IPS-20b (cell line): ENCODE results near the gene PSORS1C1.
"Not testable (repeated sequence)": the region's sequence is repeated elsewhere in the genome, so short reads cannot be mapped to it uniquely, and the experiment has no call there.

Experiments
- H3K27ac ChIP-seq: one replicate; pipeline ENCODE4 v1.5.1; 2013; ENCODE audit warnings: low read length
- H3K27me3 ChIP-seq: 2 replicates; pipeline ENCODE4 v1.6.1; 2013; ENCODE audit warnings: mild to moderate bottlenecking, low read length, inconsistent platforms; ENCODE audit not compliant: insufficient read depth
- H3K36me3 ChIP-seq: 2 replicates; pipeline ENCODE4 v1.6.1; 2013; ENCODE audit warnings: low read depth, mild to moderate bottlenecking, inconsistent platforms, low read length, moderate library complexity; ENCODE audit not compliant: insufficient read depth
- H3K4me1 ChIP-seq: 2 replicates; pipeline ENCODE4 v1.6.1; 2013; ENCODE audit warnings: mild to moderate bottlenecking, control low read depth, inconsistent platforms, low read length, moderate library complexity; ENCODE audit not compliant: insufficient read depth
- H3K4me3 ChIP-seq: 2 replicates; pipeline ENCODE4 v1.5.1; 2013; ENCODE audit warnings: mild to moderate bottlenecking, low read length, inconsistent platforms
- H3K9ac ChIP-seq: 2 replicates; pipeline ENCODE4 v1.6.1; 2013; ENCODE audit warnings: low read depth, mild to moderate bottlenecking, inconsistent platforms, low read length, moderate library complexity
- H3K9me3 ChIP-seq: 2 replicates; pipeline ENCODE4 v1.6.1; 2013; ENCODE audit warnings: mild to moderate bottlenecking, low read depth, low read length, inconsistent platforms; ENCODE audit not compliant: insufficient read depth

The PSORS1C1 gene

GRCh38 chr6:31189223-31189622 lies 74.6 kb downstream of the PSORS1C1 start:
- H3K4me3 ChIP-seq, H3K9ac ChIP-seq: not testable (repeated sequence)

More at GRCh38 chr6:31189223-31189622, 74.6 kb downstream of the PSORS1C1 start:
- not testable (repeated sequence) for H3K27ac ChIP-seq, H3K4me1 ChIP-seq, H3K36me3 ChIP-seq, H3K27me3 ChIP-seq, H3K9me3 ChIP-seq
